Stimulated activated CD4-positive, alpha-beta T cell treated with anti-CD3 and anti-CD28 coated beads, TNF-alpha, amount 100 ng/mL, for 4 hours (primary cell): ENCODE measurements around the gene SELENOO.

Experiments
- DNase-seq, 3 experiments: peaks; one replicate each; pipeline ENCODE4 v3.0.0-alpha.2; 2020; ENCODE audit warnings: low read depth in 3 of 3

The SELENOO gene

DNA sequence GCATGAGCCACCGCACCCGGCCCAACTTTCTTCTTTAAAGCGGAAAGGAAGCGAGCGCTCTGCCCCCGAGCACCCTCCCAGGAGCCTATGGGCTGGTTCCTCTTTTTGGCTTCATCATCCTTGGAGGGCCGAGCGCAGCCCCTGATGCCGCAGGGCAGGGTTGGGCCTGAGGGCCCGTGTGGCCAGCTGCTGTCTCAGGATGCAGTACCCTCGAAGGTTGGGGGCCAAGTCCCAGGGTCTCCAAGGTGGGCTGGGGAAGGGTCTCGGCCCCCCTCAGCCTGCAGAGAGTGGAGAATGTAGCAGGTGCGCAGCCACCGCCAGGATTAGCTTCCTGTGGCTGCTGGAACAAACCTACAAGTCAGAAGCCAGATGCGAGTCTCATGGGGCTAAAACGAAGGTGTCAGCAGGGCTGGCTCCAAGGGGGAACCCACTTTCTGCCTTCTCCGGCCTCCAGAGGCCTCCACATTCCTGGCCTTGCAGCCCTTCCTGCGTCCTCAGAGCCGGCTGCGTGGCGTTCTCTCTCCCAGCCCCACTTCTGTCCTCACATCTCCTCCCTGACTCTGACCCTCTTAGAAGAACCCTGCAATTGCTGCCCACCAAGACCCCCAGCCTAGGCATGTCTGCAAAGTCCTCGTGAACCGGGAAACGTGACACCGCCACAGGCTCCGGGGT, 27.4 kb upstream of the SELENOO start:
- no peak for DNase-seq

DNA sequence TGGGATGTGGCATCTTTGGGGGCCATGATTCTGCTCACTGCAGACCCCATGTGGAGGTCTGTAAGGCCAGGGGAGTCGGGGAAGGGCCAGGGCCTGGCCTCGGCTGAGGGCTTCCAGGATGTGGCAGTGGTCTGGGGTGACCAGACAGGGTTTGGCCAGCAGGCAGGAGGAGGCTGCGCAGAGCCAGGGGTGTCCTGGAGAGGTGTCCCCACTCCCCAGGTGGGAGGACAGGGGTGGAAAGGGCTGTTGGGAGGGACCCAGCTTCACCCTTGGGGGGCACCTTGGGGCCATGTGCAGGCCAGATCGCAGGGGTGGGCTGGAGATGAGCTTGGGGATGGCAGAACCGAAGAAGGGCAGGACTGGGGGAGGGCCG, 26.8 kb upstream of the SELENOO start:
- DNase-seq: no peak

DNA sequence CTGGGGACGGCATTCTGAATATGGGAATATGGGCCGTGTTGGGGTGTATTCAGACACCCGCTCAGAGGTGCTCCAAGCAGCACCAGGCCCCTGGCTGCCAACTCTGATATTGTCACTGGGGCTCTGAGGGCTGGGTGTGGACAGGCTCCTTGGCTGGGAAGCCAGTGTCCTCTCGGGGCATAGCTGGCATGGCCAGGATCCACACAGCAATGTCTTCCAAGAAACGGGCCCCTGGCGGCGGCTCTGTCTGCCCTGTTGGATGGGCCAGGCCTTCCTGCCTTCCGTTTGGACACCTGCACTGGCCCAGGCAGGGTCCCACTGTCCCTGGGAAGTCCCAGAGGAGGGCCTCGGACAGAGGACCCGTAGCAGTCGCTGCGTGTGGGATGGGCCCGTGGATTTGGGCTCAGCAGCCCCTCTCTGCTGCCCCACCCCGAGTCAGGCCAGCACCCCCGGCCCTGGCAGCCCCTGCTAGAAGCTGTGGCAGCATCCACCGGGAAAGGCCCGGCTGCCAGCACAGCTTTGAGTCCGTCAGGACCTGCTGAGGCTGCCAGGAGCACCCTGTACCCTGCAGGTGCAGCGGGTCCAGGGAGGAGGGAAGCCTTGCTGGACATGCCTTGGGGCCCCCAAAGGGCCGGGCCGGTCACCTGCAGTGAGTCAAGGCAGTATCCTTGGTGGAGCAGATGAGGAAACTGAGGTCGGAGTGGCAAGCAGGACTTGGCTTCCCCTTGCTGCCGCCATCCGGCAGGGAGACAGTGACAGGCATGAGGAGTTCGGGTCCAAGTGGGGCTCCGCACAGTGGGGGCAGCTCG, 26.2 kb upstream of the SELENOO start:
- DNase-seq: no peak

DNA sequence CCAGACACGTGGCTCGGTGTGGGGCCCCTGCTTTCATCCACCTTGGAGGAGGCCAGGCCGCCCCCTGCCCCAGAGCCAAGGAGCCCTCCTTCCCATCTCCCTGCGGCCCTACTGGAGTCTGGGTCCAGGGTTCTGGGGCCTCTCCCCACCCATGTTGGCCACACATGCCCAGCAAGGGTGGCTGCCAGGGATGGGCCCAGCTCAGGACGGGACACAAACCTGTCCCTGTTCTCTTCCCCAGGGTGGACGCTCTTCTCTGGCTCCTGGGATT, 25.7 kb upstream of the SELENOO start:
- no peak for DNase-seq

DNA sequence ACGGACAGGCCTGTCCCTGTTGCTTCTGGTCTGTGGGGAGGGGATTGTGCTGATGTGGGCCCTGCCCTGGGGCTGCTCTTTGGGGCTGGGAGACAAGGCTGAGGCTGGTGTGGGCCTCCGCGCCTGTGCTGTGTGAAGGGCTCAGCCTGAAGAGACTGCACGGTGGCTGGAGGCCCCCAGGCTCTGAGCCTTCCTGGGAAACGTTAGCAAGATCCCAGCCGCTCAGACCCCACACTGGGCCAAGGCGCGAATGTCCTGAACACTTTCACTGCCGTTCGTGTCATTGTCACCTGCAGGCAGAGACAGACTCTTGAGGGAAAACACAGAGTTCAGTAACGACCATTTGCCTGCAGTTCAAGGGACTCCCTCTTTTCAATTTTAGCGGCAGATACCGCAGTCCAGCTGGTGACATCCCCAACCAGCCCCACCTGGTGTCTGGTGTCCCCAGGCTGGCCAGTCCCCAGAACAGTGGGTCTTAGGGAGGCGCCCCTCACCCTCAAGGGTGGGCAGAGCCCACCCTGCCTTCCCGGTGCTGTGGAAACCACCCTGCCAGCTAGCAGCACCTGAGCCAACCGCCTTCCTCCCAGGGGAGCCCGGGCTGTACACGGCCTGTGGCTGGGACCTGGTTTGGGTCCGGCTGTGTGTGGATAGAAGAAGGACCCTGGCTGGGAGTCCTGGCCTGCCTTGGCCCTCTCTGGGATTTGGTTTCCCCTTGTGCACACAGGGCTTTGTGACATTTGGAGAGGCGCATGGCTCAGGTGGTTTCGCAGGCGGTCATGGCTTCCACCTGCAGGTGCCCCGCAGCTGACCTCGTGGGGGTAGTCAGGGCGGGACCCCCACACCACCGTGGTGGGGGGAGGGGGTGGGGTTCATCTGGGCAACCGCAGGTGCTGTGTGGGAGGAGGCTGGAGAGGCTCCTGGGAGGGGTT, 24.6 kb upstream of the SELENOO start:
- DNase-seq: no peak

DNA sequence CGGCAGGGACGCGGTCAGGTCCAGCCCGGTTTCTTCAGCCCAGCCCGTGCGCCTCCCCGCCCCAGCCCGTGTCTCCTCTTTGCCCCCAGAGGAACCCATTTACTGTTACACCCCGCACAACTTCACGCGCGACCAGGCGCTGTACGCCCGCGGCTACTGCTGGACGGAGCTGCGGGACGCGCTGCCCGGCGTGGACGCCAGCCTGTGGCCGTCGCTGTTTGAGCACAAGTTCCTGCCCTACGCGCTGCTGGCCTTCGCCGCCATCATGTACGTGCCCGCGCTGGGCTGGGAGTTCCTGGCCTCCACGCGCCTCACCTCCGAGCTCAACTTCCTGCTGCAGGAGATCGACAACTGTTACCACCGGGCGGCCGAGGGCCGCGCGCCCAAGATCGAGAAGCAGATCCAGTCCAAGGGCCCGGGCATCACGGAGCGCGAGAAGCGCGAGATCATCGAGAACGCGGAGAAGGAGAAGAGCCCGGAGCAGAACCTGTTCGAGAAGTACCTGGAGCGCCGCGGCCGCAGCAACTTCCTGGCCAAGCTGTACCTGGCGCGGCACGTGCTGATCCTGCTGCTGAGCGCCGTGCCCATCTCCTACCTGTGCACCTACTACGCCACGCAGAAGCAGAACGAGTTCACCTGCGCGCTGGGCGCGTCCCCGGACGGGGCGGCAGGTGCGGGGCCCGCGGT, 23.8 kb upstream of the SELENOO start:
- no peak for DNase-seq

DNA sequence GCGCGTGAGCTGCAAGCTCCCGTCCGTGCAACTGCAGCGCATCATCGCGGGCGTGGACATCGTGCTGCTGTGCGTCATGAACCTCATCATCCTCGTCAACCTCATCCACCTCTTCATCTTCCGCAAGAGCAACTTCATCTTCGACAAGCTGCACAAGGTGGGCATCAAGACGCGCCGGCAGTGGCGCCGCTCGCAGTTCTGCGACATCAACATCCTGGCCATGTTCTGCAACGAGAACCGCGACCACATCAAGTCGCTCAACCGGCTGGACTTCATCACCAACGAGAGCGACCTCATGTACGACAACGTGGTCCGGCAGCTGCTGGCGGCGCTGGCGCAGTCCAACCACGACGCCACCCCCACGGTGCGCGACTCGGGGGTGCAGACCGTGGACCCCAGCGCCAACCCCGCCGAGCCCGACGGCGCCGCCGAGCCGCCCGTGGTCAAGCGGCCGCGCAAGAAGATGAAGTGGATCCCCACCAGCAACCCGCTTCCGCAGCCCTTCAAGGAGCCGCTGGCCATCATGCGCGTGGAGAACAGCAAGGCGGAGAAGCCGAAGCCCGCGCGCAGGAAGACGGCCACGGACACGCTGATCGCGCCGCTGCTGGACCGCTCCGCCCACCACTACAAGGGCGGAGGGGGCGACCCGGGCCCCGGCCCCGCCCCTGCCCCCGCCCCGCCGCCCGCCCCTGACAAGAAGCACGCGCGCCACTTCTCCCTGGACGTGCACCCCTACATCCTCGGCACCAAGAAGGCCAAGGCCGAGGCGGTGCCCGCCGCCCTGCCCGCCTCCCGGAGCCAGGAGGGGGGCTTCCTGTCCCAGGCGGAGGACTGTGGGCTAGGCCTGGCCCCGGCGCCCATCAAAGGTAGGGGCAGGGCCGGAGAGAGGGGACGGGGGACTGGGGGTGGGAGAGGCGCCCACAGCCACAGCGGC, 23.0 kb upstream of the SELENOO start:
- no peak for DNase-seq

DNA sequence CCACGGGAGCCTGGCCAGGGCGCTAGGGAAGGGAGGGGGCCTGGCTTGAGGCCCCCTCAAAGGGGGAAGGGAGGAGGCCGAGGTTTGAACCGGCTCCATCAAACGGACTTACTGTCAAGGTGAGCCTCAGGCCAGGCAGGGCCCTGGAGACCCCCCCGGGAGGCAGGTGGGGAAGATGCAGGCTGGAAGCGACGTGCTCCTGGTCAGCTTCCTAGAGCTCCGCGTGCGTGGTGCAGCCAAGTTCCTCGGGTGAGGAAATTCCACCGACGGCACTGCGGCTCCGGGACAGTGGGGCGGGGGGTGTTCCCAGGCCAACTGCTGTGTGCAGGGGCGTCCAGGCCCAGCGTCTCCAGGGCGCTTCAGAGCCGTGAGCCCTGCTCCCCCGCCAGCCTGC, 22.3 kb upstream of the SELENOO start:
- DNase-seq: no peak

DNA sequence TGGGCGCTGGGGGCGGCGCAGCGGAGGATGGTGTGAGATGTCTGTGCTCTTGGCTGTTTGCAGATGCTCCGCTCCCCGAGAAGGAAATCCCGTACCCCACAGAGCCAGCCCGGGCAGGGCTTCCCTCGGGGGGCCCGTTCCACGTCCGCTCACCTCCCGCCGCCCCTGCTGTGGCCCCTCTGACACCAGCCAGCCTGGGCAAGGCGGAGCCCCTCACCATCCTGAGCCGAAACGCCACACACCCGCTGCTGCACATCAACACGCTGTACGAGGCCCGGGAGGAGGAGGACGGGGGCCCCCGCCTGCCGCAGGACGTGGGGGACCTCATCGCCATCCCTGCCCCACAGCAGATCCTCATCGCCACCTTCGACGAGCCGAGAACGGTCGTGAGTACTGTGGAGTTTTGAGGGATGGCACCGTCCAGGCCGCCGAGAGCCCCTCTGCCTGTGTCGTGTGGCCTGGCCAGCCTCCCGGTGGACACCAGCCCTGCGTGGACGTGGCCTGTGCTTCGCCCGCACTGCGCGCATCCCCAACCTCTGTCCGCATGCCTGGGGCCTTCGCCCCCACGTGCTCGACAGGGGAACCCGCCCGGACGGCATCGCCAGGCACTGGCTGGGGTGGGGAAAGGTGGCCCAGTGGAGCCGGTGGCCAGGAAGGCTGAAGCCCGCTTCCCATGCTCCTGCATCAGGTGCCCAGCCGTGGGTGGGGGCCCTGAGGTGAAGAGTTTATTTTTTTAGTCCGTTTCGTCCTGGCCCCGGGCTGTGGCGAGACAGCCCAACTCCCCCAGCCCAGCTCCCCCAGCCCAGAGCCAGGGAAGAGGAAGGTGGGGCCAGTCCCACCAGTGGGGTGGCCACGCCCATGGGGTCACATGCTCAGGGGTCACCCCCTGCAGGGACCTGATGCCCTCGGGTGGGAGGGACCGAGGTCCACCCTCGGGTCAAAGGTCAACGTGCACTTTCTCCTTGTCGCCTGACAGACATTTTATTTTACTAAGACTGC, 21.6 kb upstream of the SELENOO start:
- DNase-seq: no peak

DNA sequence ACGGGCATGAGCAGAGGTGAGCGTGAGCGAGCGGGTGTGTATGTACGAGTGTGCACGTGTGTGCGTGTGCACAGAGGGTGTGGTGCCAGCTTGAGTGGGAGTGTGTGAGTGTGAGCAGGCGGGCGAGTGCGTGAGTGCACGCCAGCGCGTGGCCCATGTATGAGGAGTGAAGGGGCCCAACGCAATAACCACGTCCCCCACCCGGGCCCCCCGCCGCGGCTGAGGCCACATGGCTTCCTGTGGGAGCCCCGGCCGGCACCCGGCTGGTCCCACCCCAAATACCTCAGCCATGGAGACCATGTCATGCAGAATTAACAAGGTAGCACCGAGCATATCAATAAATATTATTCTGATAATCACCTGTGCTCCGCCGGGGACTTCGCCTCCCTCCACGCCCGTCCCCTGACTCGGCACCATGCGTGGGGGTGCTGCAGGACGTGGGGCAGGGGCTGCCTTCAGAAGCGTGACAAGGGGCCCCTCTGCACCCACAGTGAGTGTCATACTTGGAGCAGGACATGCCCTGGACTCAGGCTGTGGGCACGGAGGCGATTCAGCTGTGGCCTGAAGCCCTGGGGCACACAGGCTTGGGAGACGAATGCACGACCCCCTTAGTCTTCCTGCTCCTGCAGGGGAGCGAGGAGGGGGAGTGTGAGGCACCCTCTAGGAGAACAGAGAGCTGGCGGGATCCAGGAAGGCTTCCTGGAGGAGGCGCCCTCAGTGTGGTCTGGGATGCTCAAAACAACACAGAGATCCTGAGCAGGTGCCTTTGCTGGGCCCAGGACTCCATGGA, 20.7 kb upstream of the SELENOO start:
- no peak for DNase-seq

DNA sequence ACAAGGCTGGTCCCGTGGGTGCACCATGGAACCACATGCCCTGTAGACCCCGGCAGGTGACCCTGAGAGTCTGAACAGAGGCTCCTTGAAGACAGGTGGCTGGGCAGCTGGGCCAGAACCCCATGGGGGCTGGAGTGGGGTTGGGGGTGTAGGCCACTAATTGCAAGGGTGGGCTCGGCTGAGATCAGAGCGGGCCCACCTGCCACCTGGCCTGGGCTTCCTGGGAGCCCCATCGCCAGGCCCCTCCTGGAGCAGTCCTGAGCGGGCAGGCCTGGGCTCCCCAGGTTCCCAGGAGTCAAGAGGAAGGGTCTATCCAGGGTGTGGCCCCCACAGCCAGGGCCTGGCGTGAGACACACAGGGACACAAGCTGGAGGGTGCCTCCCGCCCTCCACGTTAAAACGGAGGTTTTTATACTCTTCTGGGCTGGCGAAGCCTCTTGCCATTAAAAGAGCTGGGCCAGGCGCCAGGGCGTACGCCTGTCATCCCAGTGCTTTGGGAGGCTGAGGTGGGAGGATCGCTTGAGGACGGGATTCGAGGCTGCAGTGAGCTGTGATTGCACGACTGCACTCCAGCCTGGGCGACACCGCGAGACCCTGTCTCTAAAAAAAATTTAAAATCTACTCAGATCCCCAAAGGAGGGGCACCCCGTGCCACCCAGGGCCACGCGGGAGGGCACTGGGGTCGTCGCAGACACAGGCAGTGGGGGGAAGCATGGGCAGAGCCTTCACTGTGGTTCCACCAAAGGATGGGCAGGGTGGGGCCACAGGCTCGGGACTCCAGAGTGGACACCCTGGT, 19.9 kb upstream of the SELENOO start:
- DNase-seq: no peak

DNA sequence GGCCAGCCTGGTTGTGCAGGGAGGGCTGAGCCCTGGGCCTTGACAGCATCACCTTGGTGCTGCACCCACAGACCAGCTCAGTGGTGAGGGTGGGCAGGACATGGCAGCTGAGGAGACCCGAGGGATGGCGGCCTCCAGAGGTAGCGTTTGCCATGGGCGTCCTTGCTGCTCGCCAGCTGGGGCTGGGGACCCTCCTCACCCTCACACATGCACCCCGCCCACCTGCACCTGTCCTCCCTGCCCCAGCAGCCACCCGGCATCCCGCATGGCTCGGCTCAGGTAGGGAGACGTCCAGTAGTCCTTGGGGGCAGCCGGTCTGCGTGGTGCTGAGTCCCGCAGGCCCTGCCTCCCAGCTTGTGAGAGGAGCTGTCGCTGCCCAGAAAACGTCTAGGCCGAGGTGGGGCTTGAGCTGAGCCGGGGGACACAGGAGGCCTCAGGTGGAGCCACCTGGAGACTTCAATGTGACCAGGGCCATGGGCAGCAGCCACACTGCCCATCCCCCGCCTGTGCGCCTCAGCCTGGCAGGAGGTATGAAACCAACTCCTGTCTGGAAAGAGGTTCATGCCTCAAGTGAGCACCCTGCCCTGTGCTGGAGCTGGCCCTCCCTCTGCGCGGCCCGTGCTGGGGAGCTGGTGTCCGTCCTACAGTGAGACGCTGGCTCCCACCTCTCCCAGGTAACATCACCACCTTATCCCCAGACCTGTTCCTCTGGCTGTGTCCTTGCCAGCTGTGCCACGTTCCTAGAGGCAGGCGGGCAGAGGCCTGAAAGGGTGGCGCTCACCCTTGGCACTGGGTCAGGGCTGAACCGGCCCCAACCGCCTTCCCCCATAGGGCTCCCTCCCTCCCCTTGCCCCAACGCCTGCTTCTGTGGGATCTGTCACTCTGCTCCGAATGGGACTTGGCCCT, 18.4 kb upstream of the SELENOO start:
- DNase-seq: no peak

DNA sequence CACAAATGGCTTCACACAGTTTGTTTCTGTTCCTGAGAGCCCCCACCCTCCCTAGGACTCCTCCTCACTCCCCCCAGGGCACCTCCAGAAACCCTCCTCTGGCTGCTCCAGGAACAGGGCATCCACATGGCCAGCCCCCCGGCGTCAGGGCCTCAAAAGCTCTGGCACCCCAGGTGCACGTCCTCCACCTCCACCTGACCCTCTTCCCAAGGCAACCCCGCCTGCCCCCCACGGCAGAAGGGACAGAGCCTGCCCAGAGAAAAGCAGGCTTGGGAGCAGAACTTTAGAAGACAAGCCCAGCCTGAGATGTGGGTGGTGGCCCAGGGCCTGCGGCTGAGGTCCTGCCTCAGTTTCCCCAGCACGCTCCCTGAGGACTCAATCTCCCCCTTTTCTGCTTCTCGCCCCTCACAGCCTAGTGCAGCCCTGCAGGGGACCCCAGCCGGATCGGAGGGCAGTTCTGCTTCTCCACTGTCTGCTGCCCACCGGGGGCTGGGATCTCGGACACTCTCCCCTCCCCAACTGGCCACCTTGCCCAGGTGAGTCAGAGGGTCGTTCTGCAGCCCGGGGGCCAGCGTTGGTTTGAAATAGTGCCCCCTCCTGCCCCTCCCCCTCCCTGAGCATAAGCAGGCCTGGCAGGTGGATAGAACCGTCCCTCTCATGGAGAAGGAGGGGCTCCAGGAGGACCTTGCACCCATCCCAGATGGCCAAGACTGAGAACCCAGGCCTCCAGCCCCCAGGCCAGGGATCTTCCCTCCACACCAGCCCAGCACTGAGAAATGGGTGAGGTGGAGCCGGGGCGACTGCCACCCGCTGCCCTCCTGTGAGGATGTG, 17.5 kb upstream of the SELENOO start:
- no peak for DNase-seq

DNA sequence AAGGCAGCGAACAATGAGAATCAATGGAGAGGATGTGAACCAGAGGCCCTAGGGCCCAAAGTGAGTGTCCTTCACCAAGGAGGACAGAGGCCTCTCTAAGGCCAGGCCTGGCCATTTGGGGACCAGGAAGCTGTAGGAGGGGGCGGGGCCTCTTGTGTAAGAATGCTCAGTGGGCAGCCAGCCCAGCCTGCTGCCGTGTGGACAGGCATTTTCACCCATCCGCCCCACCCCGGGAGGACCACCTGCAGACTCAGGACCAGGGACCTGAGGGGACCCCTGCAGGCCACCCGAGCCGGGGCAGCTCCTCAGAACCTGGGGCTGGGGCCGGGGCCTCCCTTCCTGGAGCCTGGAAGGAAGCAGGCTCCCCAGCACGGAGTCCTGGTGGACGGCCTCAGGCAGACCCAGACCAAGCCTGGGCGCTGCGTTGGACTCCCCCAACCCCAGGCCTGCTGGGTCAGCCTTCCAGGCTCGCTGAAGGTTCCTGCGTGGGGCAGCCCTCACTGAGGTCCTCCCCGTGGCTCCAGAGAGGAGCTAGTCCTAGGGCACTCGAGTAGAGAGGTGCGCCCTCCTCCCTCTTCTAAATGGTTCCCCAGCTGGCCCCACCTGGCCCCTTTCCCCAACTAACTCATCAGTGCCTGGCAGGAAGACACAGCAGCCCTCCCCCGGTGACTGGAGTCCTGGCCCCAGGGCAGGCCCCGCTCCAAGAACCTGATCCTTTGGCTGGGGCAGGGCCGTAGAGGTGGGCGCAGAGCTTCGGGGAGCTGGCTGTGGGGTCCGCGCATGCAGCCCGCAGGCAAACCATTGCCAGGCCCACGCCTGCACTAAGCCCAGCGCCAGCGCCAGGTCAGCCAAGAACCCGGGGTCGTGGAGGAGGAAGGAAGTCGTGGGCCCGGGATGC, 16.6 kb upstream of the SELENOO start:
- no peak for DNase-seq

DNA sequence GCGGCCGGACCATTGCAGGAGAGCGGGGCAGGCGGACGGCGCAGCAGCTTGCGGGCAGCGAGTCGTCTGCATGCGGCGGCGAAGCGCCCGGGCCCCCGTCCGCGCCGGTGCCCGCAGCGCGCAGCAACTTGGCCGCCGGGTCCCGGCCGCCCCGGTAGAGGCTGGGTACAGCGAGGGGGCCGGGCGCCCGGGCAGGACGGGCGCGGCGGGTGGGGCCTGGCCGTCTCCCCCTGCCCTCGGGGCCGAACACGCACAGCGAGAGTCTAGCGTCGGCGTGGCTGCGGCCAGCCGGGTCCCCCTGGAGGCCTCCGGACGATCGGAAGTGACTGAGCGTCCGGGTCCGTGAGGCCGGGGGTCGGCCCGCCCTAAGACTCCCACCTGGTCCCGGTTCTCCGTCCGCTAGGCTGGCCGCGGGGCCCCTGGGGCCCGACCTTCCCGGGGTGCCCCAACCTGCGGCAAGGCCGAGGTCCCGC, 15.9 kb upstream of the SELENOO start:
- no peak for DNase-seq
